ENCODE measurements around the gene CACNA1C.

- no peak for TF ChIP-seq POLR2AphosphoS5 (IDR thresholded peaks at IDR 0.05)
- no peak for TF ChIP-seq CTCF (IDR thresholded peaks at IDR 0.05)
- no peak for TF ChIP-seq POLR2A (IDR thresholded peaks at IDR 0.05)
Measured at GRCh38 chr12:2650261-2651067, 597.7 kb downstream of the CACNA1C start.
